Mammary epithelial cell (primary cell): ENCODE data around the gene FBXO17.

Experiments
- CTCF ChIP-seq, 2 donors: IDR thresholded peaks in 1 of 2; conservative IDR thresholded peaks in 1 of 2; 2 replicates each; pipeline ENCODE4 v1.5.1; 2011 to 2012; ENCODE audit warnings: inconsistent platforms in 2 of 2, low read length in 2 of 2, mild to moderate bottlenecking in 2 of 2, control low read depth in 1 of 2, low read depth in 1 of 2; ENCODE audit not compliant: insufficient read depth in 1 of 2; ENCODE audit errors: extremely low read depth in 1 of 2
- EZH2 ChIP-seq: IDR thresholded peaks from 2 replicates; pipeline ENCODE4 v1.6.1; 2012; ENCODE audit warnings: low read length, inconsistent platforms, borderline replicate concordance

DNA sequence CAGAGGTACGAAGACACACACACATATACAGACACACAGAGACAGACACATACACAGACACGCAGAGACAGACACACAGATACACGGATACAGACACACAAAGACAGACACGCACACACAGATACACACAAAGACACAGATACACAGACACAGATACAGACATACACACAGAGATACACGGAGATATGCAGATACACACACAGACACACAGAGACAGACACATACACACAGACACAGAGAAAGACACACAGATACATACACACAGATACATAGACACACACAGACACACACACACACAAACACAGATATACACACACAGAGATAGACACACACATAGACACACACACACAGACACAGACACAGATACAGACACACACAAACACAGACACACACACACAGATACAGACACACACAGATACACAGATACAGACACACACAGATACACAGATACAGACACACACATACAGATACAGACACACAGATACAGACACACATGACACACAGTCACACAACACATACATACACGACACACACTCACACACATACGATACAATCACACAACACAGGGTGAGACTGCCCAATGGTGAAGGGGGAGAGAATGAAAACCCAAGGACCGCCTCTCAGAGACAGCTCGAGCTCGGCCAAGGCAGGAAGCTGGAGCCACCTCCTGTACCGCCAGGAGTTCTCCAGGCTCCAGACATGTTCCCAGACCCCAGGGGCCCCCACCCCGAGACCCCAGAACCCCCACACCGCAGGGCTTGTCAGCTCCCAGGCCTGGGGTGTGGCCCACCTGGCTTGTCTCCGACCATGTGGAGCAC is 54.7 kb downstream of the FBXO17 start:
- TF ChIP-seq CTCF (conservative IDR thresholded peaks at IDR 0.05 in 1 of 2, IDR thresholded peaks at IDR 0.05 in 1 of 2; ENCODE audit: extremely low read depth in 1 of 2, insufficient read depth in 1 of 2, low read depth in 1 of 2, low read length in 2 of 2), result no peak
- no peak for TF ChIP-seq EZH2
